SJSA1 (cell line): ENCODE data around the gene TMEM52B. TPM values are rescaled to one million over a fixed set of nuclear protein-coding genes. Genes with fewer than 3 reads are reported as not detected.

Experiments
- DNase-seq, 2 experiments: peaks; one replicate each; pipeline ENCODE4 v3.0.0-alpha.2; 2015 to 2020; ENCODE audit warnings: low spot score in 2 of 2, low read depth in 1 of 2
- H3K27ac ChIP-seq: fragments of 250-450 bp; sonication (Bioruptor Pico); 2 replicates; pipeline ENCODE4 v1.5.1; 2020; ENCODE audit warnings: mild to moderate bottlenecking, moderate library complexity
- H3K27me3 ChIP-seq: fragments of 250-450 bp; sonication (Bioruptor Pico); replicated peaks from 2 replicates; pipeline ENCODE4 v1.5.1; 2020; ENCODE audit warnings: mild to moderate bottlenecking, moderate library complexity
- H3K36me3 ChIP-seq: fragments of 250-450 bp; sonication (Bioruptor Pico); 2 replicates; pipeline ENCODE4 v1.5.1; 2020; ENCODE audit warnings: mild to moderate bottlenecking
- H3K4me1 ChIP-seq: fragments of 250-450 bp; sonication (Bioruptor Pico); replicated peaks from 2 replicates; pipeline ENCODE4 v1.6.1; 2021; ENCODE audit warnings: mild to moderate bottlenecking
- H3K4me3 ChIP-seq: fragments of 250-450 bp; sonication (Bioruptor Pico); 2 replicates; pipeline ENCODE4 v1.5.1; 2020; ENCODE audit warnings: mild to moderate bottlenecking
- H3K9me3 ChIP-seq: fragments of 250-450 bp; sonication (Bioruptor Pico); replicated peaks from 2 replicates; pipeline ENCODE4 v1.5.1; 2020; ENCODE audit warnings: mild to moderate bottlenecking
- total RNA-seq: library from RNA; depleted of rRNA; stranded (reverse); fragments of >200 nt; shearing (Covaris generic); gene quantifications from 2 replicates; pipeline ENCODE4 v1.2.3, GENCODE V29; 2014; rRNA removed

TMEM52B gene
- 0.63 and 1.1 TPM in 2 replicates for total RNA-seq

DNA sequence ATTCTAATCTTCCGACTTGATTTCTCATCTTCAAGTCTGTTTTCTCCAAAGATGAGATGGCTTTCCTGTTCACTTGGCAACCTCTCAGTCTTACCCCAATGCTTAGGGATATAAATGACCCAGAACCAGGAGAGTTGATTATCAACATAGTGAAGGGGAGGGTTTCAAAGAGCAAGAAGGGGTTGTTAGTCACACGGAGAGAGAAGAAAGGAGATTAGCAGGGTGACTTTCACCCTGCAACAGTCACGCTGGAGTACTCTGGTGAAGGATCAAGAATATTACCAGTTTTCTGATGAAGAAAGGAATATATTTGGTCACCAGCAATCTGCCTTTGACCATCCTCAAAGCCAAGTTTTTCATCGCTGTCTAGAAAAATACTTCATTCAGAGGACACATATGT lies at the start of gene TMEM52B:
Gene TMEM52B, plus strand, starts transcription at position 212 of the 400 bp plus-strand sequence. CDS start 543 bp downstream, outside the sequence.
- Histone ChIP-seq H3K9me3 (no peaks in the 10 kb centered on the region), H3K27me3 (no peaks in the 10 kb centered on the region), H3K4me1 (peaks cover 41% of the 10 kb centered on the region), H3K27ac (peak within 1 kb of the TSS; percentile 33), H3K36me3 (no peaks in the 10 kb centered on the region), H3K4me3 (no peak within 1 kb of the TSS)
- DNase-seq: no peak

DNA sequence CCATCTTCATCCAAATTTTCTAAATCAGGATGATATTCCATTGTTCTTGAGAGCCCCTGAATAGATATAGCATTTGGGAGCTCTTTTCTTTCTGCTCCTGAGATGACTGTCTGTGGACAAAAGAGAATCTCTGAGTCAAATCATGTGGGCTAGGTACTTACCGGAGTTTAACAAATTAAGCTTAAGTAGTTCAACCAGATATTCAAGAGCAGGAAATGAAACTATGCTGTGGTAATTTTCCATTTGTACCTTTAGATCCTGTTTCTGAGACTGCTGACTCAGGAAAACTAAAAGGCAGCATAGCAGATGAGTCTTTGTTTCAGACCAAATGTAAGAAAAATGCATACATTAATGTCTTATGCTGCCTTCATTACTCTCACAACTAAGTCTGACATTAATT lies 48.8 kb upstream of the TMEM52B start, which contains the start of gene CLEC7A:
Gene CLEC7A, minus strand, starts transcription at position 158 of the 400 bp plus-strand sequence. Its CDS starts 117 bp downstream, at position 41.
- Histone ChIP-seq H3K27me3 (peaks cover 10% of the 10 kb centered on the region), H3K27ac (no peak within 1 kb of the TSS), H3K36me3 (no peaks in the 10 kb centered on the region), H3K4me1 (no peaks in the 10 kb centered on the region), H3K9me3 (no peaks in the 10 kb centered on the region), H3K4me3 (no peak within 1 kb of the TSS)
- DNase-seq: no peak

DNA sequence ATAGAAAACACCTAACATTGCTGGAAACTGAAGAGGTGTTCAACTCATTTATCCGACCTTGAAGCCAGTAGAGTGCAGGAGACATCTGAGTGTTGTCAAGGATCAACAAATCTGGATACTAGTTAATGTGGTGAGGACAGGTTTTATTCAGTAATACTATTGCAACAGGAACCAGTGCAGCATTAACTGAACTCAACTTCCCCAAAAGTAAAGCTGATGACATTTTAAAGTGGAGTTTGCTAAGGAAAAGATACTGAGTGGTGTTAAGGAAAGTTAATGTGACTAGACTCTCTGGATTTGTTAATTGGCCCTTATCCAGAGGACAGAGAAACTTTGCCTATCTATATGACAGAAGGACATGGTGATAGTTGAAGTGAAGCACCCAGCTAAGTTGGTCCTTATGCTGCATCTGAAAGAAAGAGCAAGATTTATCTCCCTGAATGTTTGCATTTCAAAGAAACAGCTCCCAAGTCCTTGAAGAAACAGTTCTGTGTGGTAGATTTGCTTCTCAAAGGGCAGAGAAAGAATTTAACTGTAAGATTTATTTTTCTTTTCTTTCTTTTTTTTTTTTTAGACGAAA lies 47.6 kb upstream of the TMEM52B start:
- Histone ChIP-seq H3K9me3 (no peaks in the 10 kb centered on the region), H3K27me3 (peaks cover 10% of the 10 kb centered on the region), H3K4me3 (no peak overlapping the region), H3K27ac (no peak overlapping the region), H3K4me1 (no peaks in the 10 kb centered on the region), H3K36me3 (no peaks in the 10 kb centered on the region)
- no peak for DNase-seq

DNA sequence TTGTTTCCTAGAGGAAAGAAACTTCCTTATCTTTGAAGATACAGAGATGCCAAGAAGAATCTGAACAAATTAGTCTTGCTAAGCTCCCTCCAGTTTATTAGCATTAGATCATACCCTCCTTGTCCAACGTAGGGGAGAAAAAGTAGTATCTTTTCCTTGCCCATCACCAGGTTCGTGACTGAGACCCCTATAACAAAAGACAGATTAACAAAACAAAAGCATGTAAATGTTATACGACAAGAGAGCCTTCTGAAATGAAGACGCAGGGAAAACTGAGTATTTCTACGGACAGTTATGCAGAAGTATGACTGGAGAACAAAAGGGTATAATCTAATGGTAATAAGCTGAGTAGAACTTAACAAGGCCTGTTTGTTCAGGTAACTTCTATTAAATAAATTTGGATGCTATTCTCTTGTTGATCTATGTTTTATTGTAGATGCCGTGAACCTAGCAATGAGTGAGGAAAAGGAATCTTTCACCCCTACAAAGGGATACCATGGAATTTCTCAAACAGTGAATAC lies 45.9 kb upstream of the TMEM52B start:
- Histone ChIP-seq H3K27me3 (peaks cover 5% of the 10 kb centered on the region; the same call in 1 of the 2 replicates), H3K9me3 (no peaks in the 10 kb centered on the region), H3K4me3 (no peak overlapping the region), H3K36me3 (no peaks in the 10 kb centered on the region), H3K4me1 (no peaks in the 10 kb centered on the region), H3K27ac (no peak overlapping the region)
- DNase-seq: no peak

DNA sequence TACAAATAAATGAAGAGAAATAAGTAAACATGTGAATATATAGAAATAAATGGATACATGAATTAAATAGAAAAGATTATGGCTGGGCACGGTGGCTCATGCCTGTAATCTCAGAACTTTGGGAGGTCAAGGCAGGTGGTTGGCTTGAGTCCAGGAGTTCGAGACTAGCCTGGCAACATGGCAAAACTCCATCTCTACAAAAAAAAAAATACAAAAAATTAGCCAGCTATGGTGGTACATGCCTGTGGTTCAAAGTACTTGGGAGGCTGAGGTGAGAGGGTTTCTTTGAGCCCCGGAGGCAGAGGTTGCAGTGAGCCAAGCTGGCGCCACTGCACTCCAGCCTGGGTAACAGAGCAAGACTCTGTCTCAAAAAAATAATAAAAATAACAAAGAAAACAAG lies 43.7 kb upstream of the TMEM52B start:
- Histone ChIP-seq H3K36me3 (no peaks in the 10 kb centered on the region), H3K27me3 (no peaks in the 10 kb centered on the region), H3K4me1 (no peaks in the 10 kb centered on the region), H3K9me3 (no peaks in the 10 kb centered on the region), H3K27ac (no peak overlapping the region), H3K4me3 (no peak overlapping the region)
- DNase-seq: no peak

DNA sequence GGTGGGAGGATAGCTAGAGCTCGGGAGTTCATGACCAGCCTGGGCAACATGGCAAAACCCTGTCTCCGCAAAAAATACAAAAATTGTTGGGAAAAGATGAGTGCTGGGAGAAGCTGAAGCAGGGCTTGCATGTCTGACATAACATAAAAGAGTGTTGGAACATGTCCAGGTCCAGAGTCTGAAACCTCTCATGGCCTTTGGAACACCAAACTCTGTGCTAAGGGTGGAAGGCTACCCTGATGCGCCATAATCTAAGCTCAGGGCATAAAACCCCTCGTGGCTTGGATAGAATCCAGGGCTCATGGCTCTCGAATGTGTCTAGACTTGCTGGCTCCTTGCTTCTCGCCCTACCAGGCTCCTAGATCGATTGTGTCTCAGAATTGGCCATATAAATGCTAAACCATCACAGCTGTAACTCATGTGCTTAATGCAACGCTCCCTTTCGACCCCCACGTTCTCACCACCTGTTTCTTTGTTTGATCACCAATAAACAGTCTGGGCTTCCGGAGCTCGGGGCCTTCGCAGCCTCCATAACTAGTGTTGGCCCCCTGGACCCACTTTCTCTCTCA lies 42.1 kb upstream of the TMEM52B start:
- no peak overlapping the region for H3K27ac ChIP-seq
- H3K36me3 ChIP-seq: no peaks in the 10 kb centered on the region
- no peaks in the 10 kb centered on the region for H3K27me3 ChIP-seq
- H3K4me3 ChIP-seq: no peak overlapping the region
- H3K9me3 ChIP-seq: no peaks in the 10 kb centered on the region
- H3K4me1 ChIP-seq: no peaks in the 10 kb centered on the region
- DNase-seq: no peak

DNA sequence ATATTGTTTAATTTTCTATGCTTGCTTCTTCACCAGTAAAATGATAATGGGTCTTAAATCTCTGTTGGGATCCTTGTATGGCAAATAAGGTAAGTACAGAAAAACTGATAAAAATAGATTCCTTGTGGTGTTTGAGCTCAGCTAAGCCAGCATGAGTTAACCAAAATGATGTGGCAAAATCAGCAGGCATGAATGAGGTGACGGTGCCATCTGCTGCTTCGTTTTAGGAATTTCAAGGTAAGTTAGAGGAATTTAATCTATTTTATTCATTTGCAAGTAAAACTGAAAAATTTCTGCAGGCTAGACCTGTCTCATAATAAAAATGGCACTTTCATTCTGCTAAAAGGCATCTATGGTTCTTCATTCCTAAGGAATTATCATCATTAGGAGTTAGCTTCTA lies 38.8 kb upstream of the TMEM52B start:
- no peak overlapping the region for H3K27ac ChIP-seq
- H3K4me1 ChIP-seq: peaks cover 2% of the 10 kb centered on the region; the same call in 1 of the 2 replicates
- no peak overlapping the region for H3K4me3 ChIP-seq
- no peaks in the 10 kb centered on the region for H3K36me3 ChIP-seq
- no peaks in the 10 kb centered on the region for H3K27me3 ChIP-seq
- no peaks in the 10 kb centered on the region for H3K9me3 ChIP-seq
- DNase-seq: peak in 1 of 2 experiments; percentile 25

DNA sequence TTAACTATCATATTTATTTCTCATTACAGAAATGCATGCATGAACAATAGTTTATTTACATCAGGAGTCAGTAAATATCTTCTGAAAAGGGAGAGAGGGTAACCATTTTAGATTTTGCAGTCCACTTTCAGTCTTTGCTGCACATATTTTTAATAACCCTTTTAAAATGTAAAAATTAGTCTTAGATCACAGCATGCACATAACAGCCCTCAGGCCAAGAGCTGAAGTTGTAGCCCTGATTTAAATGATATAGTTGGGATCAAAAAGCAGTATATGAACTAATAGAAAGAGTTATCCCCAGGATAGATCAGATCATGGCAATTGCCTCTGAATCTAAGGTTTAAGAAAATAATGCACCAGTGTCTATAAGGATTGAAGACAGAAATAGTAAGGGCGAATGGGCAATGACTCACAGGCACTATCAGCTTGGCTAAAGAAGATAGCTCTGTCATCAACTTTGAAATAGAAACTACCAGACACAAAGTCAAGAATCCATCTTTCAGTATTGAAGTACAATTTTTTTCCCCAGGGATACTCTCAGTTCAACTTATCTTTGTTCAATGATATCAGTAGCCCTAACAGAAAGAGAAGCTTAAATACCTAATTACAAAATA lies 35.7 kb upstream of the TMEM52B start:
- Histone ChIP-seq H3K4me1 (peaks cover 2% of the 10 kb centered on the region; the same call in 1 of the 2 replicates), H3K27me3 (no peaks in the 10 kb centered on the region), H3K27ac (no peak overlapping the region), H3K36me3 (no peaks in the 10 kb centered on the region), H3K9me3 (no peaks in the 10 kb centered on the region), H3K4me3 (no peak overlapping the region)
- DNase-seq: no peak

DNA sequence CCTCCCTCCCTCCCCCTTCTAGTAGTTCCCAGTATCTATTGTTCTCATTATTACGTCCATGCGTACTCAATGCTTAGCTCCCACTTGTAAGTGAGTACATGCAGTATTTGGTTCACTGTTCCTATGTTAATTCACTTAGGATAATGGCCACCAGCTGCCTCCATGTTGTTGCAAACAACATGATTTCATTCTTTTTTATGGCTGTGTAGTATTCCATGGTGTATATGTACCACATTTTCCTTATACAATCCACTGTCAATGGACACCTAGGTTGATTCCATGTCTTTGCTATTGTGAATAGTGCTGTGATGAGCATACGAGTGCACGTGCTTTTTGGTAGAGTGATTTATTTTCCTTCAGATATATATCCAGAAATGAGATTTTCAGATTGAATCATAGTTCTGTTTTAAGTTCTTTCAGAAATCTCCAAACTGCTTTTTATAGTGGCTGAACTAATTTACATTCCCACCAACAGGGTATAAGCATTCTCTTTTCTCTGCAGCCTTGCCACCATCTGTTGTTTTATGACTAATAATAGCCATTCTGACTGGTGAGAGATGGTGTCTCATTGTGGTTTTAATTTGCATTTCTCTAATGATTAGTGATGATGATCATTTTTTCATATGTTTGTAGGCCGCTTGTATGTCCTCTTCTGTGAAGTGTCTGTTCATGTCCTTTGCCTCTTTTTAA lies 31.0 kb upstream of the TMEM52B start:
- no peak overlapping the region for H3K27ac ChIP-seq
- no peaks in the 10 kb centered on the region for H3K27me3 ChIP-seq
- peaks cover 2% of the 10 kb centered on the region; the same call in 1 of the 2 replicates for H3K4me1 ChIP-seq
- no peaks in the 10 kb centered on the region for H3K9me3 ChIP-seq
- H3K36me3 ChIP-seq: no peaks in the 10 kb centered on the region
- DNase-seq: no peak
- no peak overlapping the region for H3K4me3 ChIP-seq

DNA sequence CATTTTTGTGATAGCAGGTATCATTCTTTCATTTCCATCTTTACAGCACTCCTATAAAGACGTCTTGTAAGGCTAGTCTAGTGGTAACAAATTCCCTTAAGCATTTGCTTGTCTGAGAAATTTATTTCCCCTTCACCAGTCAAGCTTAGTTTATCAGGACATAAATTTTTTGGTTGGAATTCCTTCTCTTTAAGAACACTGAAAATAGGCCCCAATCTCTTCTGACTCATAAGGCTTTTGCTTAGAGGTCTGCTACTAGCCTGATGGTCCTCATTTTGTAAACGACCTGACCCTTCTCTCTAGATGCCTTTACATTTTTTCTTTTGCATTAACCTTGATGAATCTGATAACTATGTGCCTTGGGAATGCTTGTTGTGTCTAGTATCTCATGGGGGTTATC lies 27.2 kb upstream of the TMEM52B start:
- no peaks in the 10 kb centered on the region for H3K27me3 ChIP-seq
- H3K4me3 ChIP-seq: no peak overlapping the region
- H3K36me3 ChIP-seq: no peaks in the 10 kb centered on the region
- H3K4me1 ChIP-seq: no peaks in the 10 kb centered on the region; the same call in 1 of the 2 replicates
- no peak overlapping the region for H3K27ac ChIP-seq
- H3K9me3 ChIP-seq: no peaks in the 10 kb centered on the region
- DNase-seq: no peak

DNA sequence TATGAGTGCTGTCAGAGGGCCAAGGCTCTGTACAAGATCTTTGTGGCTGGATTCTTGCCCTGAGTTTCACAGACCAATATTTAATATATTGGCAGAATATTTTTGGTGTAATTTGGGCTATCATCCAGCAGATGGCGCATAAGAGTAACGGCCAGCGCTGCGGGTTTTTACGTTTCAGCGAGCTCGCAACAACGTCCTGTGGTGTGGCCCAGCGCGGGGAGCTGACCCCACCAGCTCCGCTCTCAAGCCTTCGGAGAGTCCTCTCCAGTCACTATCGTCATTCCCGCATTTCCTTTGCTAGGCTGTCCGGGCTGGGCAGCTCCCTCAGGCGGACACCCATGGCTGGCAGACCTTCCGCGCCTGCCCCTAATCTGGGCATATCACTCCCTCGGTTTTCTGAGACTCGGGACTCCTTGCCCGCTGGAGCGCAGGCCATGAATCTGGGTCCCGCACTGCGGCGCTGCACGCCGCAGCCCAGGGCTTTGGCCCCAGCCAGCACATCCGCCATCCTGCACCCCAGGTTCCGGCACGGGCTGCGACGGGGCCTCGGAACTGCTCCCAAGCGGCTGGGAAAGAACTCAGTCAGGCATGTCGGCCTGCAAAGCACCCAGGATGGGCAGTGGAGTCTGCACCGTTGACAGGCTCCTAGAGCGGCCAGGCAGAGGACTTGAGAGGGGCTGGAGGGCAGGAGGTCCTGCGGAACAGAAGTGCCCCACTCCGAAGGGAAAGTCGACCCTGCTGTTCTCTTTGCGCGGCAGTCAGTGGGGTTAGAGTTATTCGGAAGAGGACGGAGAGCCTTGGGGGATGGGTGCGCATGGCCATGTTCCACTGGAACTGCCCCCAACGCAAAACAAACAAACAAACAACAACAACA lies 25.3 kb upstream of the TMEM52B start:
- H3K9me3 ChIP-seq: no peaks in the 10 kb centered on the region
- no peaks in the 10 kb centered on the region for H3K36me3 ChIP-seq
- H3K4me1 ChIP-seq: no peaks in the 10 kb centered on the region; the same call in 1 of the 2 replicates
- no peaks in the 10 kb centered on the region for H3K27me3 ChIP-seq
- no peak overlapping the region for H3K27ac ChIP-seq
- DNase-seq: peak; percentile 49 to 50
- no peak overlapping the region for H3K4me3 ChIP-seq

DNA sequence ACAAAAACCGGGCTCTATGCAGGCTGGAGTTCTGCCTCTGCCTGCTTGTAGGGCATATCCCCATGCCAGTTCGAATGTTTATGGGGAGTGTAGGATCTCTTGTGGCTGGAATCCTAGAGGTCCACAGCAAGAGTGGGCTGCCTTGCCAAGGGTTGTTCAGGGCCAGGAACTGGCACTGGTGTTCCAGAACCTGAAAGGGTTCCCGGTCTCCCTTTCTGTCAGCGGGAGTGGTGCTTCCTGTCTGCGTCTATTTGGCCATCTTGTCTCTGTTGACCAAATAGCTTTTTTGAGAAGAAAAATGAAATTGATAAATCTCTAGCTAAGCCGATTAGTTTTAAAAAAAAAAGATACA lies 24.7 kb upstream of the TMEM52B start:
- no peak overlapping the region for H3K4me3 ChIP-seq

DNA sequence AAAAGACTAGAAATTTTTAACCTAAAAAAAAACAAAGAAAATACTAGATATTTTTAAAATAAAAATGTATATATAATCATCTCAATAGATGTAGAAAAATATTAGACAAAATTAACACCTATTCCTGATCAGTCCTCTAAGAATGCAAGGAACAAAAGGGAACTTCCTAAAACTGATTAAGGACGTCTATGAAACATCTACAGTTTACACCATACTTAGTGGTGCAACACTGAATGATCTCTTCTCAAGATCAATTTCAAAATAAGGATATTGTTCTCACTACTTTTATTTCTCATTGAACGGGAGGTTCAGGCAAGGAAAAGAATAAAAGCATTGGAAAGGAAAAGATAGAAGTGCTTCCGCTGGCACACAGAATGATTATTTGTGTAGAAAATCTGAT lies 22.9 kb upstream of the TMEM52B start:
- no peak overlapping the region for H3K4me3 ChIP-seq
- no peaks in the 10 kb centered on the region for H3K27me3 ChIP-seq
- no peaks in the 10 kb centered on the region; the same call in 1 of the 2 replicates for H3K4me1 ChIP-seq
- no peaks in the 10 kb centered on the region for H3K9me3 ChIP-seq
- no peak for DNase-seq
- no peak overlapping the region for H3K27ac ChIP-seq
- H3K36me3 ChIP-seq: no peaks in the 10 kb centered on the region

More for the DNA sequence above, 24.7 kb upstream of the TMEM52B start:
- no peaks in the 10 kb centered on the region for H3K36me3 ChIP-seq
- H3K27ac ChIP-seq: no peak overlapping the region
- H3K27me3 ChIP-seq: no peaks in the 10 kb centered on the region
- H3K4me1 ChIP-seq: no peaks in the 10 kb centered on the region; the same call in 1 of the 2 replicates
- no peak for DNase-seq
- no peaks in the 10 kb centered on the region for H3K9me3 ChIP-seq
